IPS DF 6.9 (cell line): ENCODE measurements around the gene LRFN4.
A peak's percentile ranks its signal among the peaks of the same experiment; 100 is the strongest.

ENCODE experiments used
- DNase-seq: peaks from one replicate; pipeline ENCODE4 v3.0.0-alpha.2; 2013; ENCODE audit warnings: low read depth, low spot score
- H3K27ac ChIP-seq: one replicate; pipeline ENCODE4 v1.5.1; 2013; ENCODE audit warnings: low read length, control low read depth
- H3K27me3 ChIP-seq: 2 replicates; pipeline ENCODE4 v1.6.1; 2013; ENCODE audit warnings: mild to moderate bottlenecking, low read length; ENCODE audit not compliant: control insufficient read depth, insufficient read depth
- H3K36me3 ChIP-seq: 2 replicates; pipeline ENCODE4 v1.6.1; 2013; ENCODE audit warnings: low read length; ENCODE audit not compliant: control insufficient read depth, insufficient read depth
- H3K4me1 ChIP-seq: 2 replicates; pipeline ENCODE4 v1.6.1; 2013; ENCODE audit warnings: low read length; ENCODE audit not compliant: control insufficient read depth, insufficient read depth
- H3K4me3 ChIP-seq: 2 replicates; pipeline ENCODE4 v1.5.1; 2013; ENCODE audit warnings: mild to moderate bottlenecking, low read length
- H3K9me3 ChIP-seq: 2 replicates; pipeline ENCODE4 v1.6.1; 2013; ENCODE audit warnings: low read length, inconsistent platforms; ENCODE audit not compliant: control insufficient read depth, insufficient read depth
- WGBS: extraction: QIAGEN DNeasy Blood & Tissue Kit; methylation state at CpG from one replicate; pipeline ENCODE4 v1.1.7; 2013; ENCODE audit warnings: mixed read lengths, missing lambda C conversion rate; ENCODE audit not compliant: insufficient read length, insufficient coverage; 5-methylcytosine and 5-hydroxymethylcytosine counted together

Gene LRFN4

DNA sequence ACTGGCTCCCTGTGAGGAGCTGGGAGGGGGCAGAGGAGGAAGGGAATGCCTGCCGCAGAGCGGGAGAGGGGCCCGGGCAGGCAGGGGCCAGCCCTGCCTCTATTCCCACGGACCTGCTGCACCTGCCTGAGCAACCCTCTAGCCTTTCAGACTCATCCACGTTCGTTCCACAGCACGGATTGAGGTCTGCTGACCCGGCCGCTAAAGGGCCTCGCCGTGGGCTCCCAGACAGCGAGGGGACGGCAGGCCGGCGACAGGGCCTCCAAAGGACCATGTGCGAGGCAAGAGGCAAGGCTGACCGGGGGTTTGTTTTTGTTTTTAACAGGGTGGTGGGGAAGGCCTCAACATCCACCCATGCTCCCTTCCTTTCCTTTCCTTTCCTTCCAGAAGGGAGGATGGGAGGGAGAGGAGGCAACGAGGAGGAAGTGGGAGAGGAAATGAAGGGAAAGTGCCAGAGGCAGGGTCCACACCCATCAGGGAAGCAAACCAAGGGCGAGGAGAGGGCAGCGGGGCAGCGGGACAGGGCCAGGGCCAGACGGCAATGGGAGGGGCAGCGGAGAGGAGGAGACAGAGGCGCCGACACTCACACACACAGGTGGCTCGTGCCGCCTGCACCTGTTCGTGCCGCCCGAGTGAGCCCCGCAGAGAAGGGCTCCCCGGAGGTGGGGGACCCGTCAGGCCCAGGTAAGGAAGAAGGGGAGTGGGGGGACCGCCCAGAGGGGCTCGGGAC, 7.5 kb downstream of the LRFN4 start:
- Histone ChIP-seq H3K36me3 (peaks cover 7% of the 10 kb centered on the region; the same call in 1 of the 2 replicates), H3K27me3 (no peaks in the 10 kb centered on the region), H3K9me3 (no peaks in the 10 kb centered on the region), H3K4me3 (no peak overlapping the region), H3K27ac (no peak overlapping the region), H3K4me1 (peaks cover 4% of the 10 kb centered on the region; the same call in 1 of the 2 replicates)
- DNase-seq, result no peak
- WGBS, result no CpG with 5 or more reads among the region's 35 CpGs

DNA sequence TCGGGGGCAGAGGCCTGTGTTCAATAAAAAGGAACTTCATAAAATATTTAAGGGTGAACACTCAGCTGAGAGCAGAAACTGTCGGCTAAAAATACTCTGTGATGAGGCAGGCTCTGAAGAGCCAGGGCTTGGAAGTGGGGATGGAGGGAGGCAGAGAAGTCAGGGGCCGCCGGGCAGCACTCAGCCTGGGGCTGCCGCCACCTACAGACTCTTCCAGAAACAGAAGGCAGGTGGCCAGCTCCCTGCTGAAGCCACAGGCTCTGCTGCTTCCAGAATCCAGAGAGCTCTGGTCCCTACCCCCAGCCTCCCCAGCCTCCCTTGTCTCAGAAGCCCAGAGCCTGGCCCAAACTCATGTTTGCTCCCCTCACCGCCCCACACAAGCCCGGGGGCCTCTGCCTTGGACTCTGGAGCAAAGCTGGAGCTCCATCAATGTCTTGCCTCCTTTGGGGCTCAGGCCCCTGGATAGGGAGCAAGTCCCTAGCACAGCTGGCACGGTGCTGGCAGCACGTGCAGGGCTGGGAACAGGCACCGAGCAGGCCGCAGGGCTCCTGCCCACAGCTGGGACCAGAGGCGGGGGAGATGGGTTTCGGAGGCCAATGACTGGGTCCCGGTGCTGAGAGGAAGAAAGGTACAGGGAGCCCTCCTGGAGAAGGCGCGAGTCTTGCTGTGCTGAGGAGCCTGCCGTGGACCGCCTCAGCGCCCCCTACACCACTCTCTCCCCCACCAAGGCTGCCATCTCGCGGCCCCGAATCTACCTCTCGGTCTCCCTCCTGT, 8.2 kb downstream of the LRFN4 start:
- Histone ChIP-seq H3K4me1 (peaks cover 4% of the 10 kb centered on the region; the same call in 1 of the 2 replicates), H3K9me3 (no peaks in the 10 kb centered on the region), H3K36me3 (peaks cover 4% of the 10 kb centered on the region; the same call in 1 of the 2 replicates), H3K4me3 (no peak overlapping the region), H3K27ac (no peak overlapping the region), H3K27me3 (no peaks in the 10 kb centered on the region)
- DNase-seq, result no peak
- no CpG with 5 or more reads among the region's 23 CpGs for WGBS

DNA sequence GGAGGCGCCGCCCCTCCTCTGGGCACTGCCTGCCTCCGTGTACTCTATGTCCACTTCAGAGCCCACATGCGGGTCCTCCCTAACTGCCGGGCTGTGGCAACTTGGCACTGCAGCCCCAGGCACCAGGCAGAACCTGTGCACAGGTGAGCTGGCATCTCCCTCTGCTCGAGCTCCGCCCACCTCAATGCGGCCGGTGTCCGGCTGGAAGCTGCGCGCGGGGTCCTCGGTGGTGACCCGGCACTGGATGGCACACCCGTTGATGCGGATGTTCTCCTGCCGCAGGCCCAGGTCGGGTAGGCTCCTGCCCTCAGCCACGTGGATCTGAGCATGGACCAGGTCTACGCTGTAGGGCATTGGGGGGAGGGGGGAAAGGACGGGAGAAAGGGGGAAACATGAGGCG, 9.1 kb downstream of the LRFN4 start:
- Histone ChIP-seq H3K9me3 (no peaks in the 10 kb centered on the region), H3K4me1 (peaks cover 4% of the 10 kb centered on the region; the same call in 1 of the 2 replicates), H3K27me3 (no peaks in the 10 kb centered on the region), H3K36me3 (peaks cover 4% of the 10 kb centered on the region; the same call in 1 of the 2 replicates), H3K27ac (no peak overlapping the region), H3K4me3 (no peak overlapping the region)
- DNase-seq, result no peak
- no CpG with 5 or more reads among the region's 23 CpGs for WGBS

DNA sequence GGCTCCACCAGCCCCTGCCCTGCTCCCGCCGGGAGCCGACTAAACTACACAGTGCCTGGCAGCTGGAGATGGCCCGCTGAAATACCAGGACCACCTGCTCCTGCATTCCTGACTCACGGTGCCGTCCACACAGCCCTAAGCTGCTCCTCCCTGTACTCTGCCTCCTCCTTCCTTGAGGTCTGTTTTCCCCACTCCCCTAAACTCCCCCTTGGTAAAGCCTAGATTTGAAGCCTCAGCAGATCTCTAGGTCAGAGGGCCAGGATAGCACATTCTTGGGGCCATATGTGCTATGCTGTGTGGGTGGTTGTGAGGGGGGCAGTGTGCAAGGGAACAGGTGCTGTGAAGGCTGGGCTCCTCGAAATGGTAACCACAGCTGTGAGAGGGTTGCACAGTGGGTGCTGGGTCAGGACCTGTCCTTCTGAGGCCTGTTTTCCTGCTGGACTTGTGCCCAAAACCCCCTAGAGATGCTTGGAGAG, 9.7 kb downstream of the LRFN4 start:
- WGBS, result no CpG with 5 or more reads among the region's 7 CpGs
- no peak for DNase-seq
- no peak overlapping the region for H3K27ac ChIP-seq

DNA sequence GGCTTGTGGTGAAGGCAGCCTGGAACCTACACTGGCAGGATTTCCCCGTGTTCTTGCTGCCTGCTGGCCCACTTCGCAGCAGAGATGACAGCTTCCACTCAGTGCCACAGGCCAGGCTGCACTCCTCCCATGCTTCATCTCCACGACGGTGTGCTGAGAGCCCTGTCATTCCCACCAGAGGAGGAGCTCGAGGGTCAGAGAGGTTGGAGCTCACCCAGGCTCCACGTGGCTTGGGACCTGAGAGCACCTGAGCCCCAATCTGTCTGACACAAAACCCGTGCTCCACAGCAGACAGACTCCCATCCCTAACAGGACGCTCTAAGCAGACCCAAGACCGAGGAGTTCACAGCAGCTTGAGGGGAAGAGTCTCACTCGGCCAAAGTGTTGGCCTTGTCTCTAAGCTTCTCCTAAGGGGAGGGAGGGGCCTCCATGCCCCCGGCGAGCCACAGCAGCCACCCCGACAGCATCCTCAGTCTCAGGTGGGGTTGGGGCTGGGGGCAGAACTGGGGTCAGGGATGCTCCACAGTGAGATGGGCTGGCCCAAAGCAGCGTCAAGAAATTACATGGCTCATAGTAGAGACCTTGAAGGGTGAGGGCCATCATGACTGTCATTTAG, 10.7 kb downstream of the LRFN4 start:
- no peak for DNase-seq
- Histone ChIP-seq H3K4me1 (peaks cover 4% of the 10 kb centered on the region; the same call in 1 of the 2 replicates), H3K27ac (no peak overlapping the region), H3K27me3 (no peaks in the 10 kb centered on the region), H3K9me3 (no peaks in the 10 kb centered on the region), H3K4me3 (no peak overlapping the region), H3K36me3 (peaks cover 3% of the 10 kb centered on the region; the same call in 1 of the 2 replicates)
- WGBS, result no CpG with 5 or more reads among the region's 14 CpGs

More for the DNA sequence above, 9.7 kb downstream of the LRFN4 start:
- H3K36me3 ChIP-seq, result peaks cover 6% of the 10 kb centered on the region; the same call in 1 of the 2 replicates
- H3K27me3 ChIP-seq, result no peaks in the 10 kb centered on the region
- H3K9me3 ChIP-seq, result no peaks in the 10 kb centered on the region
- no peak overlapping the region for H3K4me3 ChIP-seq
- peaks cover 4% of the 10 kb centered on the region; the same call in 1 of the 2 replicates for H3K4me1 ChIP-seq

DNA sequence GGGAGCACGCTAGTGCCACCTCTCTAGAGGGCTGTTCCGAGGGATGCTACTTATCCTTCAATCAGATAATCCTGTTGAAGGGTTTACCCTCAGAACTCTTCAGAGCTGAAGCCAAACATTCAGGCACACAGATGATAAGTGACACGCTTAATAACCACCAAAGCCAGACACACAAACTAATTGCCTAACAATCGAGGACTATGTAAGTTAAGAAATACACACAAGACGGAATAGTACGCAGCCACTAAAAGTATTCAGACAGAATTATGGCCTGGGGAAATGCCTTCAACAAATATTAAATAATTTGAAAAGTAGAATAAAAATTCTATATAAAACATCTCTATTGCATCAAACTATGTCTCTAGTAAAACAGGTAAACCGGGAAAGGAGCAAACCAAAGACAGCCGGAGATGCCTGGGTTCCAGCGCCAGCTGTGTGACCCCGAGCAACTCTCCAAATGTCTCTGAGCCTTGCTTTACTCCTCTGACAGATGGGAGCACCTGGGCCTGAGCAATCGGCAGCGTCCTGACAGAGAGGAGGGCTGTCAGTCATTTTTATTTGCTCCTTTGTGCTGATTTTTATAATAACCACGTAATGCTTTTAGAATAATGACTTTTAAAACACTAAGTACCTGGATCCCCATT, 11.3 kb downstream of the LRFN4 start:
- no peaks in the 10 kb centered on the region for H3K9me3 ChIP-seq
- no peak for DNase-seq
- no peak overlapping the region for H3K27ac ChIP-seq
- H3K27me3 ChIP-seq, result no peaks in the 10 kb centered on the region
- no peak overlapping the region for H3K4me3 ChIP-seq
- H3K4me1 ChIP-seq, result peaks cover 4% of the 10 kb centered on the region; the same call in 1 of the 2 replicates
- H3K36me3 ChIP-seq, result peaks cover 3% of the 10 kb centered on the region; the same call in 1 of the 2 replicates
- WGBS, result no CpG with 5 or more reads among the region's 13 CpGs

DNA sequence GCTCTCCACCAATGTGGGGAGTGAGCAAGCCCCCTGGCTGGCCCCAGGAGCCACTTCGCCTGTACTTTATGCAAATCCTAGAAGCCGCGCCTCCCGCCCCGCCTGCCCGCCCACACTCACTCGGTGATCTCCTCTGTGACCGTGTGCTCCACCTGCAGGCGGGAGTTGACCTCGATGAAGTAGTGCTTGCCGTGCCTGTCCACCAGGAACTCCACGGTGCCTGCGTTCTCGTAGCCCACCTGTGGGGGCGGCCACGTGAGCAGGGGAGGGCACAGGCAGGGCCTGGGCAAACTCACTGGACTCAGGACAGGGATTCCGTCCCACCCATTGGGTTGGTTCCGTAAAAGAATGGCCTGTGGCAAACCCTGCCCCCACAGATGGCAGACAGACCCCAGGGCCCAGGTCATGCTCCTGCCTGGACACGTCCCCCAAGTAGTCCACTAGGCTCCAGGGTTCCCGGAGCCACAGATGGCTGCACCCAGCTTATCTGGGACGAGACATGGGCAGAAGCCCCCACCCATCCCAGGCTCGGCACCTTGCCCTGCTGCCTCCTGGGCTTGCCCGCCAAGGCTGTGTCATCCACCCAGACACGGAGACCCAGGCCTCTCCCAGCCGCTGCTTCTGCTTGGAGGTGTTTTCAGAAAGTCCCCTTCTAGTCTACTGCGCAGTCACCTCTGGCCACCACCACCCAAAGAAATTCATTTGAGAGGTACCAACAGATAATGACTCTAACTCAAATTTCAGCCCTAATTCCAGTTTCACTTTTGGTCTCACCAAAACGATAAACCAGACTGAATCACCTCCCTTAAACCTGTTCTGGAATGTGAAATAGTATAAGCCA, 12.1 kb downstream of the LRFN4 start:
- Histone ChIP-seq H3K27ac (no peak overlapping the region), H3K36me3 (peaks cover 3% of the 10 kb centered on the region; the same call in 1 of the 2 replicates), H3K9me3 (no peaks in the 10 kb centered on the region), H3K4me3 (no peak overlapping the region), H3K4me1 (peaks cover 4% of the 10 kb centered on the region; the same call in 1 of the 2 replicates), H3K27me3 (no peaks in the 10 kb centered on the region)
- peak; percentile 72 for DNase-seq
- WGBS, result no CpG with 5 or more reads among the region's 27 CpGs

DNA sequence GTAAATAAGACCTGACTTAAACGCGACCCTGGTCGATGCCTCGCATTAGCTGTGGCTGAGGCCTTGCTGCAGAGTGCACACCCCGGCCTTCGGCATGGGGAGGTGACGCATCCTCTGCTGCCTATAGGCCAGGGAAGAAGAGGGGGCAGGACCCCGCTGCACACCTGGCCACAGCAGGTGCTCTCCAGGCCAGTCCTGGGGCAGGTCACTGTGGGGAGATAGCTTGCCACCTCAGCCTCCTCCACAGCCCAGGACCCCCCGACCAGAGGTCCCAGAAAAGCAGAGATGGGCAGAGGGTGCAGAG, 12.7 kb downstream of the LRFN4 start:
- Histone ChIP-seq H3K4me1 (peaks cover 4% of the 10 kb centered on the region; the same call in 1 of the 2 replicates), H3K27ac (no peak overlapping the region), H3K4me3 (no peak overlapping the region; the same call in 1 of the 2 replicates), H3K9me3 (no peaks in the 10 kb centered on the region), H3K27me3 (no peaks in the 10 kb centered on the region), H3K36me3 (peaks cover 3% of the 10 kb centered on the region; the same call in 1 of the 2 replicates)
- DNase-seq, result no peak
- WGBS, result no CpG with 5 or more reads among the region's 9 CpGs

DNA sequence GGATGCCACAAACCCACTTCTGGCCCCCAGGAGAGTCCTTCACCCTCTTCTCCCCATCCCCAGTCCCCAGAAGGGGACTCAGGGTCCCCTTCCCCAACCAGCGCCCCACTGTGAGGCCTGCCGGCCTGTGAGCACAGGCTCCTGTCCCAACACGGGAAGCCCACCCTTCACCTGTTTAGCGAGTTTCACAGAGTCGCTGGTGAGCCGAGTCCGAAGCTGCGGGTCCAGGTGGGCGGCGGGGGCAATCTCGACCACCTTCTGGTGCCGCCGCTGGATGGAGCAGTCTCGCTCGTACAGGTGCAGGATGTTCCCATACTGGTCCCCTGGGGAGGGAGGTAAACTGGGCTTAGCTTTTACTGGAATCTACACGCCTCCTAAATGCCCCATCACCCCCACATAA, 13.3 kb downstream of the LRFN4 start:
- Histone ChIP-seq H3K27me3 (no peaks in the 10 kb centered on the region), H3K36me3 (peaks cover 3% of the 10 kb centered on the region; the same call in 1 of the 2 replicates), H3K4me3 (no peak overlapping the region), H3K4me1 (peaks cover 4% of the 10 kb centered on the region; the same call in 1 of the 2 replicates), H3K27ac (no peak overlapping the region), H3K9me3 (no peaks in the 10 kb centered on the region)
- DNase-seq, result no peak
- WGBS, result no CpG with 5 or more reads among the region's 16 CpGs
